Body of pancreas (tissue), 4 donors: Measurements from ENCODE around the gene LRRC73.
"Not testable (repeated sequence)": the region's sequence is repeated elsewhere in the genome, so short reads cannot be mapped to it uniquely, and the experiment has no call there.

ENCODE experiments used
- CTCF ChIP-seq, 7 experiments: fragments of 450-650 bp in 4 of 7; fragments of 200-600 bp in 3 of 7; sonication (generic) in 3 of 7; IDR thresholded peaks; one replicate each; pipeline ENCODE4 v1.5.1; 2016 to 2019; ENCODE audit warnings: antibody characterized with exemption in 7 of 7
- POLR2A ChIP-seq, 3 donors: fragments of 450-650 bp; IDR thresholded peaks; one replicate each; pipeline ENCODE4 v1.6.1; 2016; ENCODE audit warnings: antibody characterized with exemption in 3 of 3, mild to moderate bottlenecking in 2 of 3

- not testable (repeated sequence) for TF ChIP-seq CTCF, POLR2A (IDR thresholded peaks at IDR 0.05)
These were observed 42.9 kb downstream of the LRRC73 start for GRCh38 chr6:43467265-43467664.
